DND-41 (cell line): ENCODE measurements around the gene BRD9.

Experiments
- ATAC-seq: fragments of 200-7000 bp; cut with Tn5 transposase; 3 replicates; pipeline ENCODE4 v1.9.1; 2021; ENCODE audit warnings: low read depth; ENCODE audit not compliant: insufficient read depth
- DNase-seq: peaks from one replicate; pipeline ENCODE4 v3.0.0-alpha.2; 2020
- H2AFZ ChIP-seq: 2 replicates; pipeline ENCODE4 v1.6.0; 2012; ENCODE audit warnings: low read depth, low read length
- H3K27ac ChIP-seq: 2 replicates; pipeline ENCODE4 v1.5.1; 2012; ENCODE audit warnings: low read length, inconsistent platforms
- H3K27me3 ChIP-seq: fragments of 200-600 bp; sonication (generic); 2 replicates; pipeline ENCODE4 v1.6.0; 2012; ENCODE audit warnings: low read length, mild to moderate bottlenecking, inconsistent platforms; ENCODE audit not compliant: insufficient read depth, poor library complexity
- H3K36me3 ChIP-seq: 2 replicates; pipeline ENCODE4 v1.5.1; 2012; ENCODE audit warnings: low read length, inconsistent platforms; ENCODE audit not compliant: insufficient read depth
- H3K4me1 ChIP-seq: 2 replicates; pipeline ENCODE4 v1.5.1; 2012; ENCODE audit warnings: mild to moderate bottlenecking, low read length; ENCODE audit not compliant: insufficient read depth
- H3K4me2 ChIP-seq: 2 replicates; pipeline ENCODE4 v1.6.0; 2012; ENCODE audit warnings: mild to moderate bottlenecking, moderate library complexity, low read length, inconsistent platforms; ENCODE audit not compliant: insufficient read depth
- H3K4me3 ChIP-seq, 2 experiments: fragments of 200-600 bp in 1 of 2; shearing (Covaris generic) in 1 of 2; 2 replicates each; pipeline ENCODE4 v1.5.1; 2012 to 2016; ENCODE audit warnings: inconsistent platforms in 2 of 2, low read length in 2 of 2, mild to moderate bottlenecking in 2 of 2, low read depth in 1 of 2, moderate library complexity in 1 of 2
- H3K79me2 ChIP-seq: 2 replicates; pipeline ENCODE4 v1.6.0; 2012; ENCODE audit warnings: low read length, inconsistent platforms; ENCODE audit not compliant: insufficient read depth
- H3K9ac ChIP-seq: 2 replicates; pipeline ENCODE4 v1.6.0; 2012; ENCODE audit warnings: low read depth, mild to moderate bottlenecking, inconsistent platforms, low read length, moderate library complexity
- H3K9me3 ChIP-seq: 2 replicates; pipeline ENCODE4 v1.5.1; 2012; ENCODE audit warnings: low read length, moderate library complexity, mild to moderate bottlenecking, inconsistent platforms; ENCODE audit not compliant: insufficient read depth, severe bottlenecking
- H4K20me1 ChIP-seq: 2 replicates; pipeline ENCODE4 v1.6.0; 2012; ENCODE audit warnings: low read length; ENCODE audit not compliant: insufficient read depth
- EZH2 ChIP-seq: IDR thresholded peaks from 3 replicates; pipeline ENCODE4 v1.6.1; 2012; ENCODE audit warnings: borderline replicate concordance, low read depth, mild to moderate bottlenecking, moderate library complexity, low read length, inconsistent platforms; ENCODE audit not compliant: severe bottlenecking
- TF ChIP-seq, protein P1 (sequence below): IDR thresholded peaks from 2 replicates; pipeline ENCODE4 v1.5.1; 2012; ENCODE audit warnings: borderline replicate concordance, low read length, moderate library complexity, mild to moderate bottlenecking; ENCODE audit not compliant: poor library complexity, severe bottlenecking; ENCODE audit errors: extremely low read depth

The BRD9 gene

DNA sequence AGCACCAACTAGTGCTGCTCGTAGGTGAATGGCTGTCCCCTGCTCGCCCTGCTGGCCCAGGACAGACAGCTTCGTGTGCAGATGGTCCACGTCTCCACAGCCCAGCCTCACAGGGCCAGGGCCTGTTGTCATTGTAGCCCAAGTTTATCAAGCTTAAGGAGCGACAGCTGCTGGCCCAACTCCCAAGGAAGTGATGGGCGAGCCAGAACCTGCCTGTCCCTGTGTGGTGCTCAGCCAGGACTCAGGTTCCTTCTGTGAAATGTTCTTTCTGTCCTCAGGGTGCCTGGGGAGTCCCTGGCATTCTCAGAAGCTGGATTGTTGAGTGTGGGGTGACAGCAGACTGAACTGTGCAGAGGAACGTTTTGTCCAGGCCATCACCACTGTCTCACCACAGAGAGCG is 16.5 kb upstream of the BRD9 start:
- Histone ChIP-seq H3K36me3 (peaks cover 96% of the 10 kb centered on the region), H3K4me2 (no peak overlapping the region), H4K20me1 (peaks cover 7% of the 10 kb centered on the region), H3K4me1 (no peaks in the 10 kb centered on the region), H2AFZ (no peak overlapping the region), H3K4me3 (no peak overlapping the region), H3K9ac (no peak overlapping the region), H3K79me2 (no peaks in the 10 kb centered on the region), H3K27me3 (no peaks in the 10 kb centered on the region), H3K27ac (no peak overlapping the region), H3K9me3 (no peaks in the 10 kb centered on the region)
- ATAC-seq: no peak
- DNase-seq: no peak
- no peak for TF ChIP-seq EZH2
- TF ChIP-seq, protein P1, sequence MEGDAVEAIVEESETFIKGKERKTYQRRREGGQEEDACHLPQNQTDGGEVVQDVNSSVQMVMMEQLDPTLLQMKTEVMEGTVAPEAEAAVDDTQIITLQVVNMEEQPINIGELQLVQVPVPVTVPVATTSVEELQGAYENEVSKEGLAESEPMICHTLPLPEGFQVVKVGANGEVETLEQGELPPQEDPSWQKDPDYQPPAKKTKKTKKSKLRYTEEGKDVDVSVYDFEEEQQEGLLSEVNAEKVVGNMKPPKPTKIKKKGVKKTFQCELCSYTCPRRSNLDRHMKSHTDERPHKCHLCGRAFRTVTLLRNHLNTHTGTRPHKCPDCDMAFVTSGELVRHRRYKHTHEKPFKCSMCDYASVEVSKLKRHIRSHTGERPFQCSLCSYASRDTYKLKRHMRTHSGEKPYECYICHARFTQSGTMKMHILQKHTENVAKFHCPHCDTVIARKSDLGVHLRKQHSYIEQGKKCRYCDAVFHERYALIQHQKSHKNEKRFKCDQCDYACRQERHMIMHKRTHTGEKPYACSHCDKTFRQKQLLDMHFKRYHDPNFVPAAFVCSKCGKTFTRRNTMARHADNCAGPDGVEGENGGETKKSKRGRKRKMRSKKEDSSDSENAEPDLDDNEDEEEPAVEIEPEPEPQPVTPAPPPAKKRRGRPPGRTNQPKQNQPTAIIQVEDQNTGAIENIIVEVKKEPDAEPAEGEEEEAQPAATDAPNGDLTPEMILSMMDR: no peak

DNA sequence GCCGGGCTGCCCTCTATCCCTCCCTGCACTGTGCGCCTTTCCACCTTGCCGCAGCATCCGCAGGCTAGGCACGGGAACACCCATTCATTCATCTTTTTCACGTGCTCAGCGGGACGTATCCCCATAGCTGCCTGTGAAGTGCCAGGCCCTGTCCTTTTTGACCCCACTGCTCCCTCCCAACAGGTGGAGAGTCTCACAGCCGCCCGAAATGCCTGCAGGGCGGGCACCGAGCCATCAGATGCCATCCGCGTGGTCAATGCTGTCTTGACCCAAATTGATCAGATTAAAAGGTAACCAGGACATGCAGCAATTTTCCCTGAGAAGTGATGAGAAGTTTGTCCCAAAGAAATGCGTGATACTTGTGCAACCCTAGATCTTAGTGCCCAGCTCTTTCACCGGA is 15.6 kb upstream of the BRD9 start:
- ATAC-seq (no peak), DNase-seq (no peak)
- H3K79me2 ChIP-seq: no peaks in the 10 kb centered on the region
- no peaks in the 10 kb centered on the region for H3K4me1 ChIP-seq
- H3K36me3 ChIP-seq: peaks cover 94% of the 10 kb centered on the region
- H2AFZ ChIP-seq: no peak overlapping the region
- H3K9me3 ChIP-seq: no peaks in the 10 kb centered on the region
- no peak overlapping the region for H3K4me2 ChIP-seq
- H3K27me3 ChIP-seq: no peaks in the 10 kb centered on the region
- H3K9ac ChIP-seq: no peak overlapping the region
- H3K27ac ChIP-seq: no peak overlapping the region
- H3K4me3 ChIP-seq: no peak overlapping the region
- H4K20me1 ChIP-seq: peaks cover 10% of the 10 kb centered on the region
- TF ChIP-seq, protein P1: no peak
- no peak for TF ChIP-seq EZH2

GRCh38 chr5:907366-907910 is 14.8 kb upstream of the BRD9 start:
- DNase-seq (no peak), ATAC-seq (no peak)
- H3K4me3 ChIP-seq: no peak overlapping the region
- H3K27me3 ChIP-seq: no peaks in the 10 kb centered on the region
- no peak overlapping the region for H3K9ac ChIP-seq
- no peak overlapping the region for H3K27ac ChIP-seq
- H2AFZ ChIP-seq: no peak overlapping the region
- no peaks in the 10 kb centered on the region for H3K79me2 ChIP-seq
- no peak for TF ChIP-seq EZH2
- TF ChIP-seq, protein P1: no peak
- peaks cover 8% of the 10 kb centered on the region for H4K20me1 ChIP-seq
- no peaks in the 10 kb centered on the region for H3K9me3 ChIP-seq
- H3K4me2 ChIP-seq: no peak overlapping the region
- H3K36me3 ChIP-seq: peaks cover 93% of the 10 kb centered on the region
- H3K4me1 ChIP-seq: no peaks in the 10 kb centered on the region

- no peaks in the 10 kb centered on the region for H3K9me3 ChIP-seq
- H3K4me1 ChIP-seq: no peaks in the 10 kb centered on the region
- H3K4me3 ChIP-seq: no peak overlapping the region
- H4K20me1 ChIP-seq: peaks cover 10% of the 10 kb centered on the region; the same call in 1 of the 2 replicates
- H3K36me3 ChIP-seq: peaks cover 95% of the 10 kb centered on the region
- H3K79me2 ChIP-seq: no peaks in the 10 kb centered on the region
- no peak overlapping the region for H3K4me2 ChIP-seq
- DNase-seq: no peak
- H3K27me3 ChIP-seq: no peaks in the 10 kb centered on the region
- ATAC-seq: no peak
- H3K9ac ChIP-seq: no peak overlapping the region
- no peak for TF ChIP-seq EZH2
- TF ChIP-seq, protein P1: no peak
- no peak overlapping the region for H2AFZ ChIP-seq
- no peak overlapping the region for H3K27ac ChIP-seq
These were observed 12.6 kb upstream of the BRD9 start for GRCh38 chr5:905139-905642.
